OCI-LY1 (cell line): ENCODE measurements around the gene ACTN2.

Source experiments
- EZH2 ChIP-seq: fragments of 200-600 bp; sonication (generic), shearing (Covaris generic); IDR thresholded peaks from 2 replicates; pipeline ENCODE4 v1.8.0; 2017; ENCODE audit warnings: borderline replicate concordance, mixed run types, mild to moderate bottlenecking, antibody characterized with exemption, low read length, moderate library complexity, mixed read lengths
- TF ChIP-seq, protein P1 (sequence below): fragments of 200-600 bp; sonication (generic), shearing (Covaris generic); IDR thresholded peaks from 2 replicates; pipeline ENCODE4 v1.5.1; 2017; ENCODE audit warnings: mild to moderate bottlenecking, antibody characterized with exemption, low read length, moderate library complexity, mixed read lengths

DNA sequence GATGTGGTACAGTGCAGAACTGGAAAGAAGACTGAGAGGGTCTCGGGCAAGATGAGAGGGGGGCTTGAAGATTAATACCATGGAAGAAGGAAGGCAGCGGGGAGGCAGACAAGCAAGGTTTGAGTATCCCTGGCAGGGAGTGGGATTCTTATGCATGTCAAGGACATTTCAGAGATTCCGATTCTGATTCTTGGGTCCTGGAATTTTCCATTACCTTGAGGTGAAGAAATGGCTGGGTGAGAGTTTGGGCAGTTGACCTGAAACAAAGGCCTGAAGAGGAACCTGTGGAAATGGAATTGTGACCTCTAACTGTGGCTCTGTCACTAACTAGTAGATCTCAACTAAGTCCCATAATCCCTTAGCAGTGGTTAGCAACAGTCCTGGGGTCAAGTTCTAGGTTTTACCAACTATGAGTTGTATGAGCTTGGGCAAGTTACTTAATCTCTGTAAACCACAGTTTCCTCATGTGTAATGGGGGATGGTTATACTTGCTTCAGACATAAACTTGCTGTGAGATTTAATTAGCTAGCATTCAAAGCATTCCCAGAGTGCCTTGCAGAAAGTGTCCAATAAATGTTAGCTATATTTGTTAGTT lies 8.6 kb upstream of the ACTN2 start:
- TF ChIP-seq, protein P1, sequence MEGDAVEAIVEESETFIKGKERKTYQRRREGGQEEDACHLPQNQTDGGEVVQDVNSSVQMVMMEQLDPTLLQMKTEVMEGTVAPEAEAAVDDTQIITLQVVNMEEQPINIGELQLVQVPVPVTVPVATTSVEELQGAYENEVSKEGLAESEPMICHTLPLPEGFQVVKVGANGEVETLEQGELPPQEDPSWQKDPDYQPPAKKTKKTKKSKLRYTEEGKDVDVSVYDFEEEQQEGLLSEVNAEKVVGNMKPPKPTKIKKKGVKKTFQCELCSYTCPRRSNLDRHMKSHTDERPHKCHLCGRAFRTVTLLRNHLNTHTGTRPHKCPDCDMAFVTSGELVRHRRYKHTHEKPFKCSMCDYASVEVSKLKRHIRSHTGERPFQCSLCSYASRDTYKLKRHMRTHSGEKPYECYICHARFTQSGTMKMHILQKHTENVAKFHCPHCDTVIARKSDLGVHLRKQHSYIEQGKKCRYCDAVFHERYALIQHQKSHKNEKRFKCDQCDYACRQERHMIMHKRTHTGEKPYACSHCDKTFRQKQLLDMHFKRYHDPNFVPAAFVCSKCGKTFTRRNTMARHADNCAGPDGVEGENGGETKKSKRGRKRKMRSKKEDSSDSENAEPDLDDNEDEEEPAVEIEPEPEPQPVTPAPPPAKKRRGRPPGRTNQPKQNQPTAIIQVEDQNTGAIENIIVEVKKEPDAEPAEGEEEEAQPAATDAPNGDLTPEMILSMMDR: no peak
- TF ChIP-seq EZH2: no peak
